ENCODE measurements around the gene CANT1.

CANT1 gene

DNA sequence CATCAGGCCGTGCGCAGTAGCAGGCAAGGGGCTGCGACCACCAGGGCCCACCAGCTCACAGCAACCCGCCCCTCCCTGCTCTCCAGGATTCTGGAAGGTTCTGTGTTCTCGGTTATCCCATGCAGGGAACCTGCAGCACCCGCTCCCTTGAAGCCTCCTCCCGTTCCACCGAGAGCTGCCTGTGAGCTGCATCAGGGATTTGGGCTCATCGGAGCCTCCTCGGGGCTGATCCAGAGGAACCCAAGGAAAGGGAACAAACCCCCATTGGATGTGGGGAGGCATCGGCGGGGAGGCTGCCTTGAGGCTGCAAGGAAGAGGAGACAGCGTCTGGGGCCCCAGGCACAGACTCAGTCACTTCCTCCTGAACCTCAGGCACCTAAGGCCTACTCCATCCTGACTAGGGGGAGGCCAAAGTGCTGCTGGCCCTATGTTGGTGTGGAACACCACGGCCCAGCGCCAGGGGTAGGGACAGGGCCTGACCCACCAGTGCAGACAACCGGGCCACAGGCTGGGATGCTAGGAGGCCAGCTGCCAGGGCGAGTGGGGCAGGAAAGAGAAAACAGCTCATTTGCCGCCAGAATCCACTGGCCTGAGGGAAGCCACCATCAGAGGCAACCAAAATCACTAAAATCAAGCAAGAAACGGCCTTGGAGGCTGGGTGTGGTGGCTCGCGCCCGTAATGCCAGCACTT lies 15.4 kb downstream of the CANT1 start:
- DNase-seq = no peak
- no peaks in the 10 kb centered on the region for H3K9me3 Mint-ChIP-seq
- no peak overlapping the region for H3K27ac Mint-ChIP-seq
- no peak overlapping the region for H3K4me3 Mint-ChIP-seq
- no peaks in the 10 kb centered on the region for H3K27me3 Mint-ChIP-seq
- H3K36me3 Mint-ChIP-seq = peaks cover 52 to 70% of the 10 kb centered on the region in 2 donors
- peaks cover 3 to 4% of the 10 kb centered on the region in 2 donors for H3K4me1 Mint-ChIP-seq
- no peak for ATAC-seq (replicated peaks)

DNA sequence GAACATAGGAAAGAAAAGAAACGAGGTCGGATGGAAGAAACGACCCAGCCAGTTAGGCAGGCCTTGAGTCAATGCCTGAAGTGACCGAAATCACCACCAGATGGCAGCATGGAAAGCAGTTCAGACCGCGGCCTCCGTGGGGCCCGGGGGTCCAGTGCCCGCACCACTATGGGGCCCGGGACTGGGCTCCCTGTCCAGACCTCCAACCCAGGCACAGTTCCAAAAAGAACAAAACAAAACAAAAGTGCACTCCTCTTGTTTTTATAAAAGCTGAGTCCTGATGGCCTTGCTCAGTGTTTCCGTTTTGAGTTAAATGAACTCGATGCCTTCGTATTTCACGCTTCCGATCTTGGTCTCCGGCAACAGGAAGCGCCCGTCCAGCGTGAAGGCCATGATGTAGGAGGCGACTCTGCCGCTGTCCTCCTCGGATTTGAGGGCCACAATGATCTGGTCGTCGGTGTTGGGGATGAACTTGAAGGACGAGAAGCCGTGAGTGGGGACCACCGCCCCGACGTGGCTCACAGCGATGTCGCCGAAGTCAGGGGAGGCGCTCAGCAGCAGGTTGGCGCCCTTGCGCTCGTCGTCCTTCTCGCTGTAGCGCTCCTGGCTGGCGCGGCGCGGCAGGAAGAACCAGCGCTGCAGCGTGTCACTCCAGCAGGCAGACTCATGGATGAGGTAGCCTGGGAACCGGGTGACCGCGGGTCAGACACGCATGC lies 16.2 kb downstream of the CANT1 start:
- H3K27ac Mint-ChIP-seq = no peak overlapping the region
- no peaks in the 10 kb centered on the region for H3K9me3 Mint-ChIP-seq
- DNase-seq (no peak), ATAC-seq (replicated peaks) (peak; percentile 71 to 76)
- no peaks in the 10 kb centered on the region for H3K27me3 Mint-ChIP-seq
- H3K4me1 Mint-ChIP-seq = peaks cover 3 to 4% of the 10 kb centered on the region in 2 donors
- no peak overlapping the region for H3K4me3 Mint-ChIP-seq
- H3K36me3 Mint-ChIP-seq = peaks cover 53 to 74% of the 10 kb centered on the region in 2 donors

DNA sequence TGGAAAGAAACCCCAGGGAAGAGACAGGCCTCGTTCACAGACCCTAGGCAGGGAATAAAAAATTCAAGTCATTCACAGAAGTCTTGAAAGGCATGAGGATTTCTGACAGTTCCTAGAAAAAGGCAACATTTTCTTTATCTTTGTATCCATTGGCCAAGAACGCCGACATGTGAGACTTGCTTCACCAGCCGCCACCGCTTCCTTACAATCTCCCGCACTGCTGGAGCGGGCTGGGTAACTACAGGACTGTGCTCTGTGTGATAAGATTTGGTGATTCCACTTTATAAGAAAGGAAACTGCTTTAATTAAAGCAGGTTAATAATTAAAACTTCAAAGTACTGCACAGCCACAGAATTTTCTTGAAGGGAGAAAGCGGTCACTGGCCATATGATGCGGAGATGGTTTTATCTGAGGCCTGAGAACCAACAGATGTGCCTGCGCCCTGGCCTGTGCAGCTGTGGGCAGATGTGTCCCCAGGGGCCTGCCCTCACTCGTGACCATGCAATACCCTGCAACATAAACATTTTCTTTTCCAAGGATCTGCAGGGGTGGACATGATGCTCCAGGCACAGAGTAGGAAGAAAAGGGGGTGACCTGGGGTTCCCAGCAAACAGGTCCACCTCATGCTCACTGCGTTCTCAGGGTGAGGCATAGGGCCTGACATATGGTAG lies 16.9 kb downstream of the CANT1 start:
- H3K36me3 Mint-ChIP-seq = peaks cover 50 to 69% of the 10 kb centered on the region in 2 donors
- no peaks in the 10 kb centered on the region for H3K27me3 Mint-ChIP-seq
- H3K27ac Mint-ChIP-seq = no peak overlapping the region
- peaks cover 3 to 4% of the 10 kb centered on the region in 2 donors for H3K4me1 Mint-ChIP-seq
- no peaks in the 10 kb centered on the region for H3K9me3 Mint-ChIP-seq
- DNase-seq = no peak
- no peak overlapping the region for H3K4me3 Mint-ChIP-seq
- ATAC-seq (replicated peaks) = no peak

DNA sequence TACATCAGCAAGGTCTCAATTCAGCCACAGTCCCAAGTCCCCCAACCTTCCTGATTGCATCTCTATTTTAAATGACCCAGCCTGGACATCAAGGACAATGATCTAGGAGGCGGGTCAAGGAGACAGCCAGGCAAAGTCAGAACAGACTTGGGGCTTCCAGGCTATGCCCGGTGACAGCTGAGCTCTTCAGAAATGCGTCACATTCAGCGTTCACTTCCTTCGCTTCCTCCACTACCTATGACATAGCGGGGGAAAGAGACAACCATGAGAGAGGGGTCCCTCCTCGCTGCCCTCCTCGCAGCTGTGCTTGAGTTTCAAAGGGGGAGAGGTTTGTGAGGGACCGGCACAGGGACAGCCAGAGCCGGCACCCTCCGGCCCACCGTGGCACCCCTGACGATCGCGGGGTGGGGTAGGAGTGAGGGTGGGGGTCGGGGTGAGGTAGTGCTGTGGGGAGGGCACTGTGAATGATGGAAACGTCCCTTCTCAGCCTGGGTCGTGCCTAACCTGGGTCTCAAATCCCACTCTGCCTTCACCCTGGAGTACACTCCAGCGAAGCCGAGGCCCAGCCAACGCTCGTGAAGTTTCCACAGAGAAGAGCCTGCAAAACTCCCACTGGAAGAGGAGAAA lies 17.5 kb downstream of the CANT1 start:
- H3K27ac Mint-ChIP-seq = no peak overlapping the region
- H3K36me3 Mint-ChIP-seq = peaks cover 47 to 66% of the 10 kb centered on the region in 2 donors
- ATAC-seq (replicated peaks) (no peak), DNase-seq (no peak)
- no peaks in the 10 kb centered on the region for H3K27me3 Mint-ChIP-seq
- H3K4me3 Mint-ChIP-seq = no peak overlapping the region
- H3K9me3 Mint-ChIP-seq = no peaks in the 10 kb centered on the region
- H3K4me1 Mint-ChIP-seq = peaks cover 3 to 11% of the 10 kb centered on the region in 2 donors

DNA sequence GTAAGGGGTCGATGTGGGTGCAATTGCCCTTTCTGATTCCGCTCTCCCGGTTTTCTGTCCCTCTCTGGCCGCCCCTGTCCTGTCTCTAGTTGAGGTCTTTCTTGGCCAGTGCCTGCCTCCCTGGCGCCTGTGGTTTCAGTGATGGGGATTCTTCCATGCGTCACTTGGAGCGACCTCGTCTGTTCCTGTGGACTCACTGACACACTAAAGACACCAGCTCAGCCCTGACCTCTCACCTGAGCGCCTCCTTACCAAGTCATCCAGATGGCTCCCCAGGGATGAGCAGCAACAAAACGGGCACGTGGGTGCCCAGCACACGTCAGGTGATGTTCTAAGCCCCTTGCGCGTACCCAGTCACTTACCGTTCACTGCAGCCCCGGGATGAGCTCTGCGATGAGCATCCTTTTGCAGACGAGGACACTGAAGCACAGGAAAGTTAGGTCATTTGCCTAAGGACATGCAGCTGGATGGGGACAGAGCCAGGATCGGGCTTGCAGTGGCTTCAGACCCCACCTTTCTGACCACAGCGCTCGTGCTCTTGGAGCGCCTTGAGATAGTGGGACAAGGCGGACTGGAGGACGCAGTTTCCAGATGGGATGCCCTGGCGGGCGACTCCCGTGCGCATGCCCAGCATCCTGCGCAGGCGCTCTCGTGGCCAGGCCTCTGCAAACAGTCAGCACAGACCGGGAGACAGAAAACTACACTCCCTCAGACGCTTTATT lies 18.4 kb downstream of the CANT1 start:
- Mint-ChIP-seq H3K36me3 (peaks cover 44 to 60% of the 10 kb centered on the region in 2 donors), H3K27ac (peak overlapping the region; percentile 25)

DNA sequence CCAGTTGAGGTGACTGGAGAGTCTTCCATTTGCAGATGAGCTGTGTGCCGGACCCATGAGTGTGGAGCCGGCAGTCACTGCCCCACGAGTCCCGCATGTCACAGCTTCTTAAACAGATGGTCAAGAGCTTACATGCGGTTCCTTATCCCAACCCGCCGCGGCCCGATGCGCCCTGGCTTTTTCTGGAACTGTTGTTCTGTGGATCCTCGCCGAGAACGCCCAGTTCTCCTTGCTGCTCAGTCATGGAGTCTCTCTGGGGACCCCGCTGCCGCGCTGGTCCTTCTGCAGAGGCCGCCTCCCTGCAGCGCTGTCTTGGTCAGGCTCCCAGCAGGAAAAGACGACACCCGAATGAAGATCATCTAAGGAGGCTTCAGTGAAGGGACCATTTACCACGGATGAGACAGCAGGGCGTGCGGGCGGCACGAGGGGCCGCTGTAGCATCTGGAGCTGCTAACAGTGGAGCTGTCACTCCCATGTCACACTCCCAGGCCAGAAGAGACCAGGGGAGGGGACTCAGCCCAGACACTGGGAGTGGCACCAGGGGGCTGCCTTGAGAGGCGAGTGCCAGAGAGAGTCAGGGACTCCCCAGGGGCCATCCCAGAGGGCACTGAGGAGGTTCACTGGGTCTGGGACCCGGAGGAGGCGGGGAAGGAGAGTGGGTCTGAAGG lies 19.1 kb downstream of the CANT1 start:
- no peak for ATAC-seq (replicated peaks)
- peaks cover 10 to 20% of the 10 kb centered on the region in 2 donors for H3K4me1 Mint-ChIP-seq
- no peak for DNase-seq
- H3K27me3 Mint-ChIP-seq = no peaks in the 10 kb centered on the region
- peaks cover 39 to 54% of the 10 kb centered on the region in 2 donors for H3K36me3 Mint-ChIP-seq
- H3K4me3 Mint-ChIP-seq = no peak overlapping the region
- no peaks in the 10 kb centered on the region for H3K9me3 Mint-ChIP-seq
- no peak overlapping the region for H3K27ac Mint-ChIP-seq

More for the DNA sequence above, 18.4 kb downstream of the CANT1 start:
- H3K9me3 Mint-ChIP-seq = no peaks in the 10 kb centered on the region
- no peak for ATAC-seq (replicated peaks)
- DNase-seq = no peak
- peaks cover 7 to 19% of the 10 kb centered on the region in 2 donors for H3K4me1 Mint-ChIP-seq
- no peaks in the 10 kb centered on the region for H3K27me3 Mint-ChIP-seq
- no peak overlapping the region for H3K4me3 Mint-ChIP-seq

DNA sequence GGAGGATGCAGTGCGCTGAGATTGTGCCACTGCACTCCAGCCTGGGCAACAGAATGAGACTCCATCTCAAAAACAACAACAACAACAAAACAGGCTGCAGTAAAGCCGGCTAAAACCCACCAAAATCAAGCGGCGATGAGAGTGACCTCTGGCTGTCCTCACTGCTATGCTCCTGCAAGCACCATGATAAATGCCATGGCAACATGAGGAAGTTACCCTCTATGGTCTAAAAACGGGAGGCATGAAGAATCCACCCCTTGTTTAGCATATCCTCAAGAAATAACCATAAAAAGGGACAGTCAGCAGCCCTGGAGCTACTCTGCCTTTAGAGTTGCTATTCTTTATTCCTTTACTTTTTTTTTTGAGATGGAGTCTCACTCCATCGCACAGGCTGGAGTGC lies 21.4 kb downstream of the CANT1 start:
- H3K27me3 Mint-ChIP-seq = no peaks in the 10 kb centered on the region
- no peak for ATAC-seq (replicated peaks)
- no peak overlapping the region for H3K27ac Mint-ChIP-seq
- H3K4me1 Mint-ChIP-seq = peaks cover 10 to 20% of the 10 kb centered on the region in 2 donors
- peaks cover 25 to 34% of the 10 kb centered on the region in 2 donors for H3K36me3 Mint-ChIP-seq
- H3K4me3 Mint-ChIP-seq = no peak overlapping the region
- H3K9me3 Mint-ChIP-seq = no peaks in the 10 kb centered on the region
- no peak for DNase-seq

DNA sequence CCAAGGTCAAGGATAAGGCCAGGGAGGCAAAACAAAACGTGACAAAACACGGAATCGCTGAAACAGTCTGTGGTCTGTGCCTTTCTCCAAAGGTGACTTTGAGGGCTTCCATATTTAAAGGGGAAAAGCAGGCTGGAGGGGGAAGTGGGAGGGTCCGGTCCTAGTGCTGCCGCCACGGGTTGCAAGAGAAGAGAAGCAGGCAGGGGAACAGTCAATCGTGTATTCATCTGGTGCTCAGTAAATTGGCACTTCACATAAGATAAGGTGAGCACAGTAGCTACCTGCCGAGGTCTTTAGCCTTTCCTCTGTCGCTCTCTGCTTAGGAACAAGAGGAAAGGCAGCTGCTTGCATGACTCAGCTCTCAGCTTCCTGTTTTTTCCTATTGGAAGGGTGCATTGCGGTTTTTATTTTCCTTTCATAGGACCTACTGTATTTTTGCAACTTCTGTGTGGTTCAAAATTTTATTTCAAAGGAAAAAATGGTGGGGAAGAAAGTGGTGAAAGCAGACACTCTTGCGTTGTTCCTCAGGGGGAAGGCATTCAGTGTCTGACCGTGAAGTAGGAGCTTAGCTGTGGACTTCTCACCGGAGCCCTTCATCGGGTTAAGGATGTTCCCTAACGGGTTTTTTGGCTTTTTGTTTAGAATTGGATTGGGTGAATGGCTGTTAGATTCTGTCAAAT lies 22.8 kb downstream of the CANT1 start:
- DNase-seq (no peak), ATAC-seq (replicated peaks) (peak; percentile 48 to 55)
- Mint-ChIP-seq H3K27me3 (no peaks in the 10 kb centered on the region), H3K9me3 (no peaks in the 10 kb centered on the region), H3K27ac (no peak overlapping the region), H3K4me1 (peaks cover 7 to 20% of the 10 kb centered on the region in 2 donors), H3K4me3 (peak overlapping the region; percentile 44 to 46), H3K36me3 (peaks cover 20 to 26% of the 10 kb centered on the region in 2 donors)

DNA sequence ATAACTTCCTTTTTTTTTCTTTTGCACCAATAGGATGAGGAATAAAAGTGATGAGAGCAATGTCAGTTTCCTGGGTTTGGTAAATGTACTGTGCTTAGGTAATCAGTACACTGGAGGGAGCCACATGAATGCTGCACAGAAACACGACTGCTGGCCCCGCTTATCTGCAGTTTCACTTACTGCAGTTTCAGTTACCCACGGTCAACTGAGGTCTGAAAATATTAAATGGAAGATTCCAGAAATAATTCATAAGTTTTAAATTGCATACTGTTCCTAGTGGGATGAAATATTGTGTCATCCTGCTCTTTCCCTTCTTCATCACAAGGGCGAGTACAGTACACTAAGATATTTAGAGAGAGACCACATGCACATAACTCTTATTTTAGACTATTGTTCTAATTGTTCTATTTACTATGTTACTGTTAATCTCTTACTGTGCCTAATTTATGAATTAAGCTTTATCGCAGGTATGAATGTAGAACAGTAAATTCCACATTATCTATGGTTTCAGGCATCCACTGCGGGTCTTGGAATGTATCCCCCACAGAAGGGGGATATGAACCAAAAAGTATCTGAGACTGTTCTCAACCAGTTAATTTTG lies 23.4 kb downstream of the CANT1 start:
- H3K4me1 Mint-ChIP-seq = peaks cover 7 to 20% of the 10 kb centered on the region in 2 donors
- no peak for DNase-seq
- no peaks in the 10 kb centered on the region for H3K27me3 Mint-ChIP-seq
- no peaks in the 10 kb centered on the region for H3K9me3 Mint-ChIP-seq
- H3K4me3 Mint-ChIP-seq = peak overlapping the region; percentile 44 to 46
- H3K27ac Mint-ChIP-seq = no peak overlapping the region
- peak; percentile 70 to 82 for ATAC-seq (replicated peaks)
- H3K36me3 Mint-ChIP-seq = peaks cover 16 to 20% of the 10 kb centered on the region in 2 donors

DNA sequence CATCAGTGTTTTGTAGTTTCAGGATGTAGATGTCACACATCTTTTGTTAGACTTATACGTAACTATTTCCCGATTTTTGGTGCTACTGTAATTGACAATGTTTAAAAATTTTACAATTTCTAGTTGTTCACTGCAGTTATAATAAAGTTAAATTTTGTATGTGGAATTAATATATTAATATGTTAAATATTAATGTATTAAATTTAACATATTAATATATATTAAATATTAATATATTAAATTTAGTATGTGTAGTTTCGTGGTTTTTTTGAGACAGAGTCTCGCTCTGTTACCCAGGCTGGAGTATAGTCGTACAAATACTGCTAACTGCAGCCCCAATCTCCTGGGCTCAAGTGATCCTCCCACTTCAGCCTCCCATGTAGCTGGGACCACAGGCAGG lies 24.2 kb downstream of the CANT1 start:
- Mint-ChIP-seq H3K9me3 (no peaks in the 10 kb centered on the region), H3K4me1 (peaks cover 7 to 23% of the 10 kb centered on the region in 2 donors), H3K27me3 (no peaks in the 10 kb centered on the region), H3K27ac (no peak overlapping the region), H3K36me3 (peaks cover 9 to 13% of the 10 kb centered on the region in 2 donors), H3K4me3 (no peak overlapping the region)
- DNase-seq = no peak
- peak in 1 of 2 donors; percentile 16 for ATAC-seq (replicated peaks)

DNA sequence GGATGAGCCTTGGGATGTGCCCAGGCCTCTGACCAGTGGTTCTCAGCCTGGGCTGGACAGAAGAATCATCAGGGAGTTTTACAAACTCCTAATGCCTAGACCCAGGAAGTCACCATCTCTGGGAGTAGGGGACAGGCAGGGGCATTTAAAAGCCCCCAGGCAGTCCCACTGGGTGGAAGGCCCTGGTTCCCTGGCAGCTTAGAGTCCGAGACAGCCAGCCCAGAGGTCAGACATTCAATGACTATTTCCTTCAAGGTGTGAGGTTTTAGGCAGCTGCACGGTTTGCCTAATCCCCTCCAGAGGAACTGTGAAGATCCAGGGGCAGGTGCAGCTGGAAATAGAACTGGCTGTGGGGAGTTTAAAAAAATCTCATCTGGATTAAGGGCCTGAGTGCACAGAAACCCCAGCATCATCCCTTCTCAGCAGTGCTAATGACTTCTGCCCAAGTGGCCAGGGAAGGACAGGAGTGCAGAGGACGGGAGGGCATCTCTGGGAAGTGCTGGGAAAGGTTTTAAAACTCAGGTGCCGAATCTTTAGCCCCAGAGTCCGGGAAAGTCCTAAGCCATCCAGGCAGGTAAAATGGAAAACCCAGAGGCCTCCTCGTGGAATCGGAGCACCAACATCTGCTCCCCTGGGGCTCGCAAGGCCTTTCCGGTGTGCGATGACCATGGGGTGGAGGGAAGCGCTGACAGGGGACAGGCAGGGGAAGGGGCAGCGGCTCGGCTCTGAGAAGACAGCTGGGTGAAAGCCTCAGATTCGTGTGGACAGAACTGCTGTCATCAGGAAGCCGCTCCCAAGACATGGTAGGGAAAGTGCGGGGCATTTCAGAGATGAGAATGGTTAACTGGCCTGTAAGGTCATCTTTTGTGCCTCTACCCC lies 28.3 kb downstream of the CANT1 start:
- Mint-ChIP-seq H3K4me1 (peaks cover 10 to 24% of the 10 kb centered on the region in 2 donors), H3K9me3 (no peaks in the 10 kb centered on the region), H3K27me3 (no peaks in the 10 kb centered on the region), H3K4me3 (no peak overlapping the region), H3K27ac (no peak overlapping the region), H3K36me3 (no peaks in the 10 kb centered on the region)
- no peak for DNase-seq
- ATAC-seq (replicated peaks) = no peak

DNA sequence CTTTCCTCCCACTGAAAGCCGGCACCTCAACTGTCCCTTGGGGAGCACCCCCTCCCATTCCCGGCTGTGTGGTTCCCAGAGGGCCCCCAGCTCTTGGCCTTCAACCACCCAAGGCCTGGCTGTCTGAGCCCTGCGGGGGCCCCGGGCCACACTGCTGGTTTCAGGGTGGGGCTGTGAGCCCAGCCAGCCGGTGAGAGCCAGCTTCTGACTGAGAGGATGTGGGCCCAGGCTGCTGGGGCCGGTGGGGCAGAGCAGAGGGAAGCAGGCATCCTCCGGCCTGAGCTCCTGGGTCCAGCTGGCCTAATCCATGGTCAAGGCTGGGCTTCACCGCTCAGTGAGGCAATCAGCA lies 29.0 kb downstream of the CANT1 start:
- peaks cover 10 to 25% of the 10 kb centered on the region in 2 donors for H3K4me1 Mint-ChIP-seq
- peak; percentile 25 to 36 for ATAC-seq (replicated peaks)
- H3K9me3 Mint-ChIP-seq = no peaks in the 10 kb centered on the region
- no peaks in the 10 kb centered on the region for H3K27me3 Mint-ChIP-seq
- H3K36me3 Mint-ChIP-seq = no peaks in the 10 kb centered on the region
- no peak overlapping the region for H3K27ac Mint-ChIP-seq
- DNase-seq = no peak
- no peak overlapping the region for H3K4me3 Mint-ChIP-seq
